ENCODE measurements around the gene TBCEL. TPM values are rescaled to one million over a fixed set of nuclear protein-coding genes. Genes with fewer than 3 reads are reported as not detected.

TBCEL gene
- total RNA-seq, 6 donors from 2014 or later = 30.4 to 52.7 (median 31.9) TPM

GRCh38 chr11:121138259-121138658 lies 114.4 kb downstream of the TBCEL start:
- Histone ChIP-seq H3K9me3 (no peaks in the 10 kb centered on the region), H3K4me1 (no peaks in the 10 kb centered on the region), H3K36me3 (no peaks in the 10 kb centered on the region), H3K27me3 (no peaks in the 10 kb centered on the region), H3K27ac (no peak overlapping the region), H3K4me3 (no peak overlapping the region)
- TF ChIP-seq POLR2AphosphoS5 (IDR thresholded peaks at IDR 0.05) = no peak
- no peak for TF ChIP-seq CTCF (IDR thresholded peaks at IDR 0.05)
- no peak for ATAC-seq (ENCODE audit: low FRiP score in 2 of 2)
- no peak for DNase-seq
- 89 to 90% methylated on average over 5 of the region's 5 CpGs for WGBS, 2 donors

GRCh38 chr11:121140369-121140768 lies 116.5 kb downstream of the TBCEL start:
- ATAC-seq (ENCODE audit: low FRiP score in 2 of 2) (no peak), DNase-seq (no peak)
- 62 to 80% methylated on average over 7 to 8 of the region's 8 CpGs for WGBS, 2 donors
- Histone ChIP-seq H3K27me3 (no peaks in the 10 kb centered on the region), H3K27ac (no peak overlapping the region), H3K9me3 (no peaks in the 10 kb centered on the region), H3K4me1 (no peaks in the 10 kb centered on the region), H3K4me3 (no peak overlapping the region), H3K36me3 (no peaks in the 10 kb centered on the region)
- no peak for TF ChIP-seq EP300 (IDR thresholded peaks at IDR 0.05)

Other genes starting within 250 kb of the TBCEL start
- gene TECTA, start 77.1 kb downstream of the TBCEL start, total RNA-seq = 1 to 10 TPM in 4 of 6 donors, under 1 TPM in 2; 0.89 to 4.7 (median 1.8) TPM

Data from upper lobe of left lung (tissue), 6 donors.